GM11168 (cell line): Measurements from ENCODE around the gene AIFM2.
"Not testable (repeated sequence)": the region's sequence is repeated elsewhere in the genome, so short reads cannot be mapped to it uniquely, and the experiment has no call there.

Experiments
- in situ Hi-C: fragments of 300-500 bp; cut with MboI; formaldehyde crosslinking; loops from one replicate; pipeline ENCODE4 v1.12.0; 2022; ENCODE audit warnings: low sequenced_read_pairs; ENCODE audit not compliant: unreplicated experiment

Gene AIFM2

GRCh38 chr10:70096705-70097420 lies 35.8 kb downstream of the AIFM2 start:
- in situ Hi-C loops, result no loop called here

- in situ Hi-C loops, result no loop called here
Measured at GRCh38 chr10:70096016-70096704, 36.5 kb downstream of the AIFM2 start.

- in situ Hi-C loops, result no loop called here
Measured at GRCh38 chr10:70094250-70094649, 38.4 kb downstream of the AIFM2 start.

- in situ Hi-C loops, result no loop called here
Measured at GRCh38 chr10:70093335-70093944, 39.2 kb downstream of the AIFM2 start.

GRCh38 chr10:70092389-70092718 lies 40.3 kb downstream of the AIFM2 start:
- in situ Hi-C loops, result no loop called here

- in situ Hi-C loops, result no loop called here
Measured at GRCh38 chr10:70090951-70091350, 41.7 kb downstream of the AIFM2 start.

GRCh38 chr10:70090013-70090412 lies 42.6 kb downstream of the AIFM2 start:
- in situ Hi-C loops, result no loop called here

GRCh38 chr10:70088308-70088698 lies 44.3 kb downstream of the AIFM2 start:
- in situ Hi-C loops, result no loop called here

GRCh38 chr10:70087616-70088307 lies 44.9 kb downstream of the AIFM2 start:
- in situ Hi-C loops, result no loop called here

- in situ Hi-C loops, result no loop called here
Measured at GRCh38 chr10:70085975-70086613, 46.5 kb downstream of the AIFM2 start.

GRCh38 chr10:70084189-70084588 lies 48.4 kb downstream of the AIFM2 start:
- in situ Hi-C loops, result no loop called here

- in situ Hi-C loops, result not testable (repeated sequence)
Measured at GRCh38 chr10:70080789-70081188, 51.8 kb downstream of the AIFM2 start.

GRCh38 chr10:70078937-70079336 lies 53.7 kb downstream of the AIFM2 start:
- in situ Hi-C loops, result no loop called here

GRCh38 chr10:70078329-70078728 lies 54.3 kb downstream of the AIFM2 start:
- in situ Hi-C loops, result no loop called here

GRCh38 chr10:70074971-70075370 lies 57.7 kb downstream of the AIFM2 start:
- in situ Hi-C loops, result no loop called here

GRCh38 chr10:70074165-70074564 lies 58.5 kb downstream of the AIFM2 start:
- in situ Hi-C loops, result no loop called here

GRCh38 chr10:70070834-70071233 lies 61.8 kb downstream of the AIFM2 start:
- in situ Hi-C loops, result no loop called here

GRCh38 chr10:70069346-70069745 lies 63.3 kb downstream of the AIFM2 start:
- in situ Hi-C loops, result no loop called here

- in situ Hi-C loops, result no loop called here
Measured at GRCh38 chr10:70068925-70069324, 63.7 kb downstream of the AIFM2 start.

GRCh38 chr10:70067586-70067985 lies 65.0 kb downstream of the AIFM2 start:
- in situ Hi-C loops, result no loop called here

- in situ Hi-C loops, result no loop called here
Measured at GRCh38 chr10:70066190-70066589, 66.4 kb downstream of the AIFM2 start.
